Breast epithelium (tissue), 3 donors: Measurements from ENCODE around the gene SCLY.

Source experiments
- POLR2A ChIP-seq: fragments of 450-650 bp; IDR thresholded peaks from one replicate; pipeline ENCODE4 v1.6.1; 2016; ENCODE audit warnings: antibody characterized with exemption, mild to moderate bottlenecking, moderate library complexity
- TF ChIP-seq, protein P1 (sequence below), 3 donors: fragments of 450-650 bp; IDR thresholded peaks; one replicate each; pipeline ENCODE4 v1.5.1; 2016 to 2017; ENCODE audit warnings: antibody characterized with exemption in 3 of 3, mild to moderate bottlenecking in 3 of 3, moderate library complexity in 3 of 3

DNA sequence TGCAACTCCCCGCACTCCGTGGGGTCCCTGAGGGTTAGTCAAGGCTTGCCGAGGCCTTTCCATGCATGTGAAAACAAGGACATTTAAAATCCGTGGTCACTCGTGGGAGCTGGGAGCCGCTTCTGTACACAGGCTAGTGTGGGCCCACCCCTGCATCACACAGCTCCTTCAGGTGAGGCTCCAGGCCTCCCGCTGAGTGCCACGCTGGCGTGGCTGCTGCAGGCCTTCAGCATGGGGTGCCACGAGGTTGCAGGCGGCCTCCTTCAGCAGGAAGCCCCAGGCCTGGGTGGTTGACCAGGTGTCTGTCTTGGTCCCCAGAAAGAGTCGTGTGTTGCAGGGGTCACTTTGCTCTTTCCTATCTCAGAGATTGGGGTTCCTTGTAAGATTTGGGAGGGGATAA lies 84.2 kb downstream of the SCLY start:
- TF ChIP-seq, protein P1, sequence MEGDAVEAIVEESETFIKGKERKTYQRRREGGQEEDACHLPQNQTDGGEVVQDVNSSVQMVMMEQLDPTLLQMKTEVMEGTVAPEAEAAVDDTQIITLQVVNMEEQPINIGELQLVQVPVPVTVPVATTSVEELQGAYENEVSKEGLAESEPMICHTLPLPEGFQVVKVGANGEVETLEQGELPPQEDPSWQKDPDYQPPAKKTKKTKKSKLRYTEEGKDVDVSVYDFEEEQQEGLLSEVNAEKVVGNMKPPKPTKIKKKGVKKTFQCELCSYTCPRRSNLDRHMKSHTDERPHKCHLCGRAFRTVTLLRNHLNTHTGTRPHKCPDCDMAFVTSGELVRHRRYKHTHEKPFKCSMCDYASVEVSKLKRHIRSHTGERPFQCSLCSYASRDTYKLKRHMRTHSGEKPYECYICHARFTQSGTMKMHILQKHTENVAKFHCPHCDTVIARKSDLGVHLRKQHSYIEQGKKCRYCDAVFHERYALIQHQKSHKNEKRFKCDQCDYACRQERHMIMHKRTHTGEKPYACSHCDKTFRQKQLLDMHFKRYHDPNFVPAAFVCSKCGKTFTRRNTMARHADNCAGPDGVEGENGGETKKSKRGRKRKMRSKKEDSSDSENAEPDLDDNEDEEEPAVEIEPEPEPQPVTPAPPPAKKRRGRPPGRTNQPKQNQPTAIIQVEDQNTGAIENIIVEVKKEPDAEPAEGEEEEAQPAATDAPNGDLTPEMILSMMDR (IDR thresholded peaks at IDR 0.05), result no peak
- TF ChIP-seq POLR2A, result no peak
